DMS79 treated with DMSO at 0.1 percent for 48 hours (cell line): ENCODE measurements around the gene PRRT1.
A peak's percentile ranks its signal among the peaks of the same experiment; 100 is the strongest.

ENCODE experiments used
- DNase-seq: peaks from one replicate; lab custom pipeline; 2025; lab: John Stamatoyannopoulos, UW

Gene PRRT1

GRCh38 chr6:32174416-32174815, 22.7 kb upstream of the PRRT1 start:
- no peak for DNase-seq

GRCh38 chr6:32173051-32173727, 21.4 kb upstream of the PRRT1 start:
- no peak for DNase-seq

- no peak for DNase-seq
Measured at GRCh38 chr6:32171234-32171633, 19.5 kb upstream of the PRRT1 start.

- no peak for DNase-seq
Measured at GRCh38 chr6:32170294-32170693, 18.6 kb upstream of the PRRT1 start.

GRCh38 chr6:32168807-32169591, 17.3 kb upstream of the PRRT1 start:
- no peak for DNase-seq

GRCh38 chr6:32168350-32168749, 16.6 kb upstream of the PRRT1 start:
- DNase-seq = no peak

DNA sequence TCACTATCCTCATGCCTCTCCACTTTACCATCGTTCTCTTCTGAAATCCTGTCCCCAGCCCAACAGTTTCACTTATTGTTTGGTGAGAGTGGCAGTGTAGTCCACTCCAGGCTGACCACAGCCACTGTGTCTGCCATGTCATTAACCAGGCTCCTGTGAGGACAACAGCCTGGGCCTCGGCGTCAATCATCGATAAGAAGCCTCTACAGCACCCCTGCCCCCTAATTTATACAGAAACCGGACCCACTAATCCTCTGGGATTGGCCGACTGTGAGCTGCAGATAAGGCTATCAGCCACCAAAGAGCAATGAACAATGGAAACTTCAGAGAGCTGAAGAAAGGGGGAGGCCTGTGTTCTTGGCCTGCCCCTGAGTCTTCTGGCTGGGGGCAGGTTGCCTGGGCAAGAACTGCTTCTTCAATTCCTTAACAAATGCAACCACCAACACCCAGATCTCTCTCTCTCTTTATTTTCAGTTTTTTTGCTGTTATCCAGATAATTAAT, 16.1 kb upstream of the PRRT1 start:
- no peak for DNase-seq

GRCh38 chr6:32167154-32167760, 15.5 kb upstream of the PRRT1 start:
- DNase-seq = no peak

DNA sequence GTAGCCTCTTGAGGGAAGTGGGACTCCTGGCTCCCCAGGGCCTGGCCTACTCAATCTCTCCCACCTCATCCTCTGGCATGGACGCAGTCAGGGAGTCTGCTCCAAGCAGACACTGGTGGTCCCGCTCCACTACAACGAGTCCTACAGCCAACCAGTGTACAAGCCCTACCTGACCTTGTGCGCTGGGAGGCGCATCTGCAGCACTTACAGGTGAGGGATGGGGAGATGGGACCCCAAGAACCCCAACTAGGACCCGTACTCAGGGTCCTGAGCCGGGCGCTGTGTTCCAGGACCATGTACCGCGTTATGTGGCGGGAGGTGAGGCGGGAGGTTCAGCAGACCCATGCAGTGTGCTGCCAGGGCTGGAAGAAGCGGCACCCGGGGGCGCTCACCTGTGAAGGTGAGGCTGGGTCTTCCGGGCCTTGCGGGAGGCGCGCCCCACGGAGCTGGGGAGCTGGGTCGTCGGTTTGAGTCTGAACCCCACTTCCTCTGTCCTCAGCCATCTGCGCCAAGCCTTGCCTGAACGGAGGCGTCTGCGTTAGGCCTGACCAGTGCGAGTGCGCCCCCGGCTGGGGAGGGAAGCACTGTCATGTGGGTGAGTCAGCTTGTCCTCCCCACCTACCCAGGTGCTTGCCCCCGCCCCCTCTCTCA, 14.8 kb upstream of the PRRT1 start:
- DNase-seq = no peak

DNA sequence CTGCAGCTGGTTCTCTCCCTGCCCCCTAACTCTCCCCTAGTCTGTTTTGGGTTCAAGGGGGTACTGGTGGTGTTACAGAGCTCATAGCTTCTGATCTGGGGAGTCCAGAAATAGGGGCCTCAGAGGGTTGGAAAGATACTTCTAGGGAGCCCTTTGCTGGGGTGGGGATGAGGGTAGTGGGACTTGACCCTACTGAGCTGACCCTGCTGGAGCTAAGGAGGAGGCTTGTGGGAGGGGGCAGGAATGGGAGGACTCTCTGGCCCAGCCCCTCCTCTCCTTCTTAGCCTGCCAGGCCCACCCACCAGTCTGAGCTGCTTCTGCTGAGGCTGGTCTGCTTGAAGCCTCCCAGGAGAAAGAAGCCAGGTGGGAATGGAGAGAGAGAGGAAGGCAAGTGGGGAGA, 12.6 kb upstream of the PRRT1 start, which contains the start of gene EGFL8:
Gene EGFL8, plus strand, starts transcription at position 301 of the 400 bp plus-strand sequence. CDS start 1,571 bp downstream, outside the sequence.
- DNase-seq = no peak

DNA sequence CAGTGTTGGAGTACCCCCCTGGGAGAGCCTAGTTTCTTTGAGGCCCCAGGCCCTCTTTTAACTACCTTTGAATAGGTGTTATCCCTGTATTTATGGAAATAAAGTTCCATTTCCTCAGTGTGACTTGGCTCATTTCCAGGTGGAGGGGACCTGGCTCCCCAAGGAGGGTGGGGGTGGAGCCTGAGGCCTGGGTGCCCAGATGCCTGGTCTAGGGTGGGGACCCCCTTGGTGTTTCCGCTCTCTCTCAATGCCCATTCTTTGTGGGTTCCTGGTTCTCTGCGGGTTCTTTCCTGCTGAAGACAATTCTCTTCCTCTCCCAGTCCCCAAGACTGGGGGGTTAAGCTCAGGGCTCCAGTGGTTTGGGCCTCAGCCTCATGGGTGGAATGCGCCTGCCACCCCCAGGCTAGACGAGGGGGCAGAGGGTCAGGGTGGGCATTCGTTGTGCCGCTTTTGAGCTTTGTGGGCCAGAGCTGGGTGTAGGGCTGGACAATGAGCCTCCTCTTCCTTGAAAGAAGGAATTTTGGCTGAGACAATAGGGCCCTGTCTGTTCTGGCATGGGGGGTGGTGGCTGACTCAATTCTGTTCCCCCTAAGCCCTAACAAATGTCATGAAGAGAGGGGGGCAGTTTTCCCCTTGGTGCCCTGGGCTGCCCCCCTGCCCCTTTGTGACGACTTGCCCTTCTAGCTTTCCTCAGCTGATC, 12.0 kb upstream of the PRRT1 start:
- no peak for DNase-seq

- no peak for DNase-seq
Measured at GRCh38 chr6:32158052-32158451, 6.3 kb upstream of the PRRT1 start.

DNA sequence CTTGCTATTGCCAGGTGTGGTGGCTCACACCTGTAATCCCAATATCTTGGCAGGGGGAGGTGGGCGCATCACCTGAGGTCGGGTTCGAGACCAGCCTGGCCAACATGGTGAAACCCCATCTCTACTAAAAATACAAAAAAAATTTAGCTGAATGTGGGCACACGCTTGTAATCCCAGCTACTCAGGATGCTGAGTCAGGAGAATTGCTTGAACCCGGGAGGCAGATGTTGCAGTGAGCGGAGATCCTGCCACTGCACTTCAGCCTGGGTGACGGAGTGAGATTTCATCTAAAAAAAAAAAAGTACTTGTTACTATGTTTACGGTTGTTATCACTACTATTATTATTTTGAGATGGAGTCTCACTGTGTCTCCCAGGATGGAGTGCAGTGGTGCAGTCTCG, 5.2 kb upstream of the PRRT1 start:
- DNase-seq = no peak

- peak; percentile 73 for DNase-seq
Measured at GRCh38 chr6:32154514-32155161, 2.9 kb upstream of the PRRT1 start.

DNA sequence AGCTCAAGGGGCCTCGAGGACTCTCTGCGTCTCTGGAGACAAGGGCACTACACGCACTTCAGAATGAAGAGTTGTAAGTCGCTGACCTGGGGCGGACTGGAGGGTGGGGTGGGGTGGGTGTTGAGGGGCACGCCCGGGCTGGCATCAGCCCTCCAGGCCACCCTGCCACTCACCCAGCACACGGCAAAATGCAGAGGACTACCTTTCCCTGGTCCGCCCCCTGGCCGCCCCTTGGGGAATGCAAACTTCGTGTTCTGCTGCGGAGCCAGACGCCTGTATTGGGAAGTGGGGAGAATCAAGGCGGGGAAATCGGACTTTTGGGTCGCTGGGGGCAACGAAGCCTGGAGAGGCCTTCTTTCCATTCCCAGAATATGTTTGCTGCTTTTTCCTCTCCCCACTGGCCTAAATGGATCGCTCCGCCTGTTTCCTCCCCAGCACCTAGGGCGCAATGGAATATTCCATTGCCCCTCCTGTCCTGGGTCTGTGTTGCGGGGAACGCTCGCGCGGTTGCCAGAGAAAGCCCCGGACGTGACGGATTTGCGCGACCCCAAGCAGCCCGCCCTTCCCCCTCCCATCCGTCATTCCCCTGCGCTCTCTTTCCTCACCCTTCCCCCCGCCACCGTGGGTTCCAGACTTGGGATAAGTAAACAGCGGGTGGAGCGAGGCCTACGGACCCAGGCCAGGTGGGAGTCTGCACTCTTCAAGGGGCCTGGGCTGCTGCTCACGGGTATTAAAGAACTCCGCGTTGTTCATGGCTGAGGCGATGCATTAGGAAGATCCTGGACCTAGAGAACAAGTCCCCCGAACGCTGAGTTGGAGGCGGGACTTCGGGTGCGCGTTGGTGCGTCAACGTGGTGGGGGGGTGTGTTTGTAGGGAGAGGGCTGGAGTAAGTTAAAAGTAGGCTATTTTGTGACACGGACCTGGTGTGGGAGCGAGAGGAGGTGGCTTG, 2.1 kb upstream of the PRRT1 start, which contains the start of gene PPT2:
Gene PPT2, plus strand, starts transcription at position 578 of the 950 bp plus-strand sequence. CDS start 454 bp downstream, outside the sequence.
- peak; percentile 83 for DNase-seq

- DNase-seq = peak; percentile 54
Measured at GRCh38 chr6:32152769-32153563, 1.2 kb upstream of the PRRT1 start.

- DNase-seq = no peak
Measured at GRCh38 chr6:32151181-32151862, 417 bp downstream of the PRRT1 start.
